GM12874 (cell line): Measurements from ENCODE around the gene SCGB3A1.

ENCODE experiments used
- TF ChIP-seq, protein P1 (sequence below): IDR thresholded peaks from 2 replicates; pipeline ENCODE4 v1.5.1; 2011; ENCODE audit warnings: low read depth, mild to moderate bottlenecking, control low read depth, low read length, moderate library complexity; ENCODE audit not compliant: insufficient read depth

Gene SCGB3A1

DNA sequence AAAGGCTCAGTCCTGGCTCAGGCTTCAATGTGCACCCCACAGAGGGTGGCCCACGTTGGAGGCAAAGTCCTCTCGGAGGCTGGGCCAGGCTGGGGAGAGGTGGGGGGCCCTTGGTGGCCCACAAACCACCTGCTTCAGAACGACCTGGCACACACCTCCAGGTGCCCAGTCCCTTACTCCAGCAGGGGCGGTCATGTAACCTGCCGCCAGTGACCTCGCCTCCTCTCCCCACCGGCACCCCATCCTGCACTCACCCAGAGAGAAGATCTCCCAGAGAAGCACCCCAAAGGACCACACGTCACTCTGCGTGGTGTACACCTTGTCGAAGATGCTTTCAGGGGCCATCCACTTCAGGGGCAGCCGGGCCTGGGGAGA is 22.5 kb upstream of the SCGB3A1 start:
- TF ChIP-seq, protein P1, sequence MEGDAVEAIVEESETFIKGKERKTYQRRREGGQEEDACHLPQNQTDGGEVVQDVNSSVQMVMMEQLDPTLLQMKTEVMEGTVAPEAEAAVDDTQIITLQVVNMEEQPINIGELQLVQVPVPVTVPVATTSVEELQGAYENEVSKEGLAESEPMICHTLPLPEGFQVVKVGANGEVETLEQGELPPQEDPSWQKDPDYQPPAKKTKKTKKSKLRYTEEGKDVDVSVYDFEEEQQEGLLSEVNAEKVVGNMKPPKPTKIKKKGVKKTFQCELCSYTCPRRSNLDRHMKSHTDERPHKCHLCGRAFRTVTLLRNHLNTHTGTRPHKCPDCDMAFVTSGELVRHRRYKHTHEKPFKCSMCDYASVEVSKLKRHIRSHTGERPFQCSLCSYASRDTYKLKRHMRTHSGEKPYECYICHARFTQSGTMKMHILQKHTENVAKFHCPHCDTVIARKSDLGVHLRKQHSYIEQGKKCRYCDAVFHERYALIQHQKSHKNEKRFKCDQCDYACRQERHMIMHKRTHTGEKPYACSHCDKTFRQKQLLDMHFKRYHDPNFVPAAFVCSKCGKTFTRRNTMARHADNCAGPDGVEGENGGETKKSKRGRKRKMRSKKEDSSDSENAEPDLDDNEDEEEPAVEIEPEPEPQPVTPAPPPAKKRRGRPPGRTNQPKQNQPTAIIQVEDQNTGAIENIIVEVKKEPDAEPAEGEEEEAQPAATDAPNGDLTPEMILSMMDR = no peak

DNA sequence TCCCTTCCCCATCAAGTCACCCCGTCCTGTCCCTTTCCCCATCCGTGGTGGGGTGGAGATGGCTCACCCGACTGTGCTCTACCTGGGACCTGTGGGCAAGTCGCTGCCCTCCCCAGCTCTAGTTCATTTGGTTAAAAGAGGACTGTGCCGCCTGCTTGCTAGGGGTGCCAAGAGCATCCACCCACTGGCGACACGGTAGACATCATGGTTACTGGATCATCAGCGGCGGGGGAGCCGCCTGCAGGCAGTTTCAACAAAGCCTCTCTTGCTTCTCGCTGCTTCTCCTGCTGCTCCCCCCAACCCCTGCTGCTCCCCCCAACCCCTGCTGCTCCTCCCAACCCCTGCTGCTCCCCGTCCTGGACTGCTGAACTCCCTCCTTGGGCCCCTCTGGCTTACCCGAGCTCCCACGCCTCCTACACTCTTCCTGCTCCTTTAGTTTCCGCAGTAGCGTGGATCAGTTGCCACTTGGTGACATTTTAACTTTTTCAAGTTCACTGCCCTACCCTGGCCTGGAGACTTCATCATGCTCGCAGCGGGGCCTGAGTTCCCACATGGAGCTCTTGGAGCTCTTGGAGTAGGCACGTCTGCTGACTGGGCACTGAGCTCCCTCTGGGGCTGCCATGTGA is 22.0 kb upstream of the SCGB3A1 start:
- TF ChIP-seq, protein P1 = no peak

DNA sequence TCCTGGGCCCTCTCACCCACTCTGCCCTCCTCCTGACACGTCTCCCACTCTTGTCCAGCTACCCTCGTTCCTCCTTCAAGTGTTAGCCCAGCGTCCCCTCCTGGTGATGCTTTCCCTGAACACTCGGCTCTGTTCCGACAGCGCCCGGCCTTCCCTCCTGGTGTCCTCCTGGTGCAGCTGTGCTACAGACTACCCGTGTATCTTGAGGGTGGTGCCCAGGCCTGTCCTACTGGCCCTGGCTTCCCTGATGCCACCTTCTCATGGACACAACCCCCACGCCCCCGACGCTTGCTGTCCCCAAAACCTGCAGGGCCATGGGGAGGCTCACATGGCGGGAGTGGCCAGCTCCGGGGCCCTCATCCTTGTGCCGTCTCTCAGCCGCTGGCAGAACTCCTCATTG is 21.4 kb upstream of the SCGB3A1 start:
- TF ChIP-seq, protein P1 = no peak

DNA sequence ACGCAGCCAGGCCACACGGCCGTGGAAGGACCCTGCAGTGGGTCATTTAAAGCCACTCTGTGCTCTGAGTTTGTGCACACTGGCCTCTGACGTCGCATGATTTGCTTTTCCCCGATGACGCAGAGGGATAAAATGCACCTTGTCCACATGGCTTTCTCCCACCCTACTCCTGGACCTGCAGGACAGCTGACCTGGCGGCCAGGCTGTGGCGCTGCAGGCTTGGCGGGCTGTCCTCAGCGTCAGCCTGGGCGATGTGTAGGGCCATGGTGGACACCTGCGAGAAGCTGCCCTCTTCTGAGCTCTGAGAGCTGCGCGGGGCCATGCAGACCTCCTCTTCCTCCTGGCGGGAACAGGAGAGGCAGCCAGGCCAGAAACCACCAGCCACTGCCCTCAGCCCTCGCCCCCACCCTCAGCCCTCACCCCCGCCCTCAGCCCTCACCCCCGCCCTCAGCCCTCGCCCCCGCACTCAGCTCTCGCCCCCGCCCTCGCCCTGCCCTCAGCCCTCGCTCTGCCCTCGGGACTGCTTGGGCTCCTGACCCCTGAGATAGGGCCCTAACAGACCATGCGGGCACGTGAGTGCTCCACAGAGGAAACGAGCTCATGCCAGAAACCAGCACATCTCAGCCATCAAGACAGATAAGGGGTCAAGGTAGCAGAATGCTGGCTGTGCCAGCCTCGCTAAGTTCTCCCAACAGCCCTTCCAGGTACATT is 20.0 kb upstream of the SCGB3A1 start:
- TF ChIP-seq, protein P1 = no peak

DNA sequence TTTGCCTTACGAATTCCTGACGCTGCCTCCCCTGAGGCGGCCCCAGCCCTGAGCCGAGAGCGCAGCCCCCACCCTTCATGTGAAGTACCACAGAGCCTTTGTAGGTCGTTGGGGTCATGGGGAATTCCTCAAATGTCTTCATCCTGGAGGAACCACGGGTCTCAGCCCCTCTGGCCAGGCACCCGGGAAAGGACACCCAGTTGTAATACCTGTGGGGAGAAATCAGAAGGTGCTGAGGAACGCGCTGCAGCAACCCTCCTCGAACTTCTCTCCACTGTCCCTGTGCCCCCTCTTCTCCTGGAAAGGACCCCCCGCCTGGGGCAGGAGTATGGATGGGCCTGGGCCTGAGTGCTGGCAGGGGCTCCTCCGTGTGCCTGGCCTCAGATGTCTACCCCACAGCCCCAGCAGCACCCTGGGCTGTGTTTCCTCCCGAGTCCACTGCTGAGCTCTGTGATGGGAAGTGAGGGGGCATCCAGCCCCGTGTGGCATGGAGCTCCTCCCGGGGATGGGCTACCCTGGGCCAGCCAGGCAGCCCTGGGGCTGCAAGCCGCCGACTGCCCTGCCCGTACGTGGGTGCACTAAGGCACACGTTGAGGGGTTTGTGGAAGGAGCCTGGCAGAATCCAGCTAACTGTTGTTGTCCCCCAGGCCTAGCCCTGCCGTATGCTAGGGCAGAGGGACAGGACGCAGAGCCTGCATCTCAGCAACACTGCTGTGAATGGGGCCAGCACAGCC is 18.7 kb upstream of the SCGB3A1 start:
- TF ChIP-seq, protein P1 = no peak

DNA sequence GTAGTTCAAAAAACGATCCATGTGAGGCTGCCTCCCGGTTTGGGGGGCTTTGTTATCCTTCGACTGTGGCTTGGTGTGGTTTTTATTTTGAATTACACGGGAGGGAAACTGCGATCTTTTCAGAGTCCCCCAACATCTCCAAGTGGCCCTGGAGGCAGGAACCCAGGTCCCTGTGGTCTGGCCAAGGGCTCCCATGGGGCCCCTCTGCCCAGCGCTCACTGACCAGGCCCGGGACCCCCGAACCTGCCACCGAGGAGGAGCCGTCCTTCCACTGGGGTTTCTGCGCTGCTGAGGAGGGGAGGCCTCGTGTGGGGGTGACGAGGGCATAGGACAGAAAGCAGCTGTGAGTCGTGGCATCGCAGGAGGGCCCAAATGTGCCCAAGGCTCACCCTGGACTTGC is 18.1 kb upstream of the SCGB3A1 start:
- TF ChIP-seq, protein P1 = no peak

DNA sequence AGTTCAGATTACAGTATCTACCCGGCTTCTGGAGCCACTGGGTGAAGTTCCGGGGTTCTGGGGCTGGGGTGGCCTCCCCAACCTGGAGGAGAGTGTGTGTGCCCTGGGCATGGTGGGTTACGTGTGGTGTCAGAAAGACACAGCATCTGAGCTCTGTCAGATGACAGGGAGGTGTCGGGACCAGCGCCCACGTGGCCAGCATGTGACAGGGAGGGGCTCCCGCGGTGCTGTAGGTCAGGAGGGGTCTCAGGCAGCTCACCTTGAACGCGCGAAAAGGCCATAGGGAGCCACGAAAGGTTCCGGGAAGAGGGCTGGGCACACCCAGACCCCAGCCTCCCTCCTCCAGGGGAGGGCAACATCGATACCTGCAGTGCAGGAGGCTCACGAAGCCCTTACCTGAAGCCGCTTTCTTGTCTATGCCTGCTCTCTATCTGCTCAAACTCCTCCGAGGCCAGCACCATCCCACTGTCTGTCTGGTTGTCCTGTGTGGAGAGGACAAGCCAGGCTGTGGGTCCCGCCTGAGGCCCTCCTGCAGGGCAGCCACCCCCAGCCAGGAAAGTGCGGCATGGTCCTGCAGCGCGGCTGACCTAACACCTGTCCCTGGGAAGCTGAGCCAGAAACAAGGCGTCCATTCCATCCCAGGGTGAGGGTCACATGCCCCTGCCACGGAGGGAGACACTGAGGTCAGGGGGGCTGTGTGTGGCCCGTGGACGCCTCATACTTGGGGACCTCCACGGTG is 17.4 kb upstream of the SCGB3A1 start:
- TF ChIP-seq, protein P1 = no peak
